22Rv1 (cell line): ENCODE measurements around the gene LDB3.

Experiments
- ZFX ChIP-seq: fragments of 450-650 bp; IDR thresholded peaks from 2 replicates; pipeline ENCODE4 v1.6.1; 2017; ENCODE audit warnings: antibody characterized with exemption, borderline replicate concordance
- TF ChIP-seq, protein P1 (sequence below): fragments of 450-650 bp; IDR thresholded peaks from 2 replicates; pipeline ENCODE4 v1.5.1; 2017; ENCODE audit warnings: mild to moderate bottlenecking

DNA sequence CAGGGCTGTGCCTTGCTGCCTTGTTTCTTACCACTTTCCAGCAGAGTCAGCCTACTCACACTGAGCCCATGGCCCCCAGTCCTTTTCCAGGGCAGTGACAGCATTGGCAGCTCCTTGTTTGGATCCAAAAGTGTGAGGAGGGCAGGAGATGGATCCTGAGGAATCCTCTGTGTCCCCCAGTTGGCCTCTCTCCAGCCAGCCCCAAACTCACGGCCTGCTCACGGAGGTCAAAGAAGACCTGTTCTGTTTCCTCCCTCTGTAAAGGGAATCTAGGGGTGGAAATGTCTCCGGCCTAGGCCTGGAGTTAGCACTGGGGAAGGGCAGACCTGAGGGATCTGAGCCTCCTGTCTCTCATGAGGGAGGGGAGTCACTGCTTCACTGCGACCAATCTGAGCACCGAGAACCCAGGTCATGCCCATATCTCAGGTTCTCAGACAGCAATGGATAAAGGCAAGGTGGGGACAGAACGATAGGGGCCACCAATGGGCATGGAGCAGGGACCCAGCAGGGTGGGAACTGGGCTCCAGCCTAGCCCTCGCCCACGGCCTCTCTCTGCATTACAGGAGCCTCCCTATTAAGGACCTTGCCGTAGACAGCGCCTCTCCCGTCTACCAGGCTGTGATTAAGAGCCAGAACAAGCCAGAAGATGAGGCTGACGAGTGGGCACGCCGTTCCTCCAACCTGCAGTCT is 23.2 kb downstream of the LDB3 start:
- TF ChIP-seq, protein P1, sequence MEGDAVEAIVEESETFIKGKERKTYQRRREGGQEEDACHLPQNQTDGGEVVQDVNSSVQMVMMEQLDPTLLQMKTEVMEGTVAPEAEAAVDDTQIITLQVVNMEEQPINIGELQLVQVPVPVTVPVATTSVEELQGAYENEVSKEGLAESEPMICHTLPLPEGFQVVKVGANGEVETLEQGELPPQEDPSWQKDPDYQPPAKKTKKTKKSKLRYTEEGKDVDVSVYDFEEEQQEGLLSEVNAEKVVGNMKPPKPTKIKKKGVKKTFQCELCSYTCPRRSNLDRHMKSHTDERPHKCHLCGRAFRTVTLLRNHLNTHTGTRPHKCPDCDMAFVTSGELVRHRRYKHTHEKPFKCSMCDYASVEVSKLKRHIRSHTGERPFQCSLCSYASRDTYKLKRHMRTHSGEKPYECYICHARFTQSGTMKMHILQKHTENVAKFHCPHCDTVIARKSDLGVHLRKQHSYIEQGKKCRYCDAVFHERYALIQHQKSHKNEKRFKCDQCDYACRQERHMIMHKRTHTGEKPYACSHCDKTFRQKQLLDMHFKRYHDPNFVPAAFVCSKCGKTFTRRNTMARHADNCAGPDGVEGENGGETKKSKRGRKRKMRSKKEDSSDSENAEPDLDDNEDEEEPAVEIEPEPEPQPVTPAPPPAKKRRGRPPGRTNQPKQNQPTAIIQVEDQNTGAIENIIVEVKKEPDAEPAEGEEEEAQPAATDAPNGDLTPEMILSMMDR: no peak
- no peak for TF ChIP-seq ZFX
